HUES48 (cell line): ENCODE results near the gene PRKCA.

ENCODE experiments used
- H3K27ac ChIP-seq: one replicate; pipeline ENCODE4 v1.7.0; 2013; ENCODE audit warnings: low read depth, low read length, inconsistent platforms
- H3K27me3 ChIP-seq: 2 replicates; pipeline ENCODE4 v1.6.1; 2013; ENCODE audit warnings: mild to moderate bottlenecking, low read length; ENCODE audit not compliant: control insufficient read depth, insufficient read depth
- H3K36me3 ChIP-seq: 2 replicates; pipeline ENCODE4 v1.6.1; 2013; ENCODE audit warnings: low read length; ENCODE audit not compliant: control insufficient read depth, insufficient read depth
- H3K4me1 ChIP-seq: 2 replicates; pipeline ENCODE4 v1.6.1; 2013; ENCODE audit warnings: mild to moderate bottlenecking, low read length; ENCODE audit not compliant: control insufficient read depth, insufficient read depth
- H3K4me3 ChIP-seq: 2 replicates; pipeline ENCODE4 v1.5.1; 2013; ENCODE audit warnings: mild to moderate bottlenecking, low read depth, low read length
- H3K9ac ChIP-seq: 2 replicates; pipeline ENCODE4 v1.6.1; 2013; ENCODE audit warnings: mild to moderate bottlenecking, low read depth, low read length, moderate library complexity
- H3K9me3 ChIP-seq: 2 replicates; pipeline ENCODE4 v1.6.1; 2013; ENCODE audit warnings: low read length; ENCODE audit not compliant: control insufficient read depth, insufficient read depth

Gene PRKCA

DNA sequence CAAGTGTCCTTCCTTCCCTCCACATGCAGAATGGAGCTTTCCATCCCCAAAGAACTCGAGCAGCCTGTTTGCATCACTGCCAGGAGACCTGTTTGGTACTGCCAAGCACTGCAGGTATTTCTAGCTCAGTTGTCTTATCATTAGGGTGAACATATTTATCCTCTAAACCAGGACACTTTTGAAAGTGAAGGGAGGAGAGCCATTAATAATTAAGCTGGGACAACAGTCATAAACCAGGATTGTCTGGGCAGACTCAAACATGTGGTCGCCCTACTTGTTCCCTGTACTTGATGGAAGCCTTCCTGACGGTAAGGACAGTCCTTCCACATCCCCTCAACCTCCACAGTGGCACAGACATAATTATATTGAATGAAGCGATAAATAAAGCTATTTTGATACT lies 67.4 kb downstream of the PRKCA start:
- H3K36me3 ChIP-seq: no peaks in the 10 kb centered on the region
- no peaks in the 10 kb centered on the region for H3K27me3 ChIP-seq
- H3K9me3 ChIP-seq: no peaks in the 10 kb centered on the region
- no peak overlapping the region for H3K9ac ChIP-seq
- no peak overlapping the region for H3K27ac ChIP-seq
- H3K4me3 ChIP-seq: no peak overlapping the region
- peaks cover 35% of the 10 kb centered on the region for H3K4me1 ChIP-seq

DNA sequence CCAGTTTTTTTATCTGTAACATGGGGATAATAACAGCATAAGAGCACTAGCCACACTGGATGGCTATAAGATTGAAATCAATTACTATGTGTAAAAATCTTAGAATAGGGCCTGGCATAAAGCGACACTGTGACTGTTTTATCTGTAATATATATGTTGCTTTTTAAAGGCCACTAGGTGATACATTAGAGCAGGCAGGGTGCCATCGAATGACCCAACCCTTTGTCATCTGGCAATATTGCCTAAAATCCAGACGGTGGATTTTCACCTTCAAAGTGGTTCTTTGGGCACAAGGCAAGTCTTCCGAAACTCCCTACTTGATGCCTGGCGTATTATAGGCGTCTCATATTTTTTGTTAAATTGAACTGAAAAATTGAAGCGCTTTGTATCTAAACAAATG lies 69.1 kb downstream of the PRKCA start:
- Histone ChIP-seq H3K4me1 (peaks cover 18% of the 10 kb centered on the region), H3K4me3 (no peak overlapping the region), H3K9me3 (no peaks in the 10 kb centered on the region), H3K9ac (no peak overlapping the region), H3K36me3 (no peaks in the 10 kb centered on the region), H3K27me3 (no peaks in the 10 kb centered on the region), H3K27ac (no peak overlapping the region)

GRCh38 chr17:66372182-66372581 lies 69.8 kb downstream of the PRKCA start:
- Histone ChIP-seq H3K9ac (no peak overlapping the region), H3K4me3 (no peak overlapping the region), H3K9me3 (no peaks in the 10 kb centered on the region), H3K27me3 (no peaks in the 10 kb centered on the region), H3K36me3 (no peaks in the 10 kb centered on the region), H3K27ac (no peak overlapping the region), H3K4me1 (peaks cover 14% of the 10 kb centered on the region; the same call in 1 of the 2 replicates)

- Histone ChIP-seq H3K9ac (no peak overlapping the region), H3K27ac (no peak overlapping the region), H3K36me3 (no peaks in the 10 kb centered on the region), H3K9me3 (no peaks in the 10 kb centered on the region), H3K27me3 (no peaks in the 10 kb centered on the region), H3K4me3 (no peak overlapping the region), H3K4me1 (peaks cover 14% of the 10 kb centered on the region; the same call in 1 of the 2 replicates)
Measured at GRCh38 chr17:66373079-66373478, 70.7 kb downstream of the PRKCA start.

- Histone ChIP-seq H3K27ac (no peak overlapping the region), H3K9me3 (no peaks in the 10 kb centered on the region), H3K4me1 (peaks cover 14% of the 10 kb centered on the region; the same call in 1 of the 2 replicates), H3K9ac (no peak overlapping the region), H3K4me3 (no peak overlapping the region), H3K27me3 (no peaks in the 10 kb centered on the region), H3K36me3 (no peaks in the 10 kb centered on the region)
Measured at GRCh38 chr17:66373944-66374817, 71.8 kb downstream of the PRKCA start.

GRCh38 chr17:66375121-66375520 lies 72.7 kb downstream of the PRKCA start:
- H3K27me3 ChIP-seq: no peaks in the 10 kb centered on the region
- H3K36me3 ChIP-seq: no peaks in the 10 kb centered on the region
- no peak overlapping the region for H3K27ac ChIP-seq
- H3K4me1 ChIP-seq: peaks cover 14% of the 10 kb centered on the region; the same call in 1 of the 2 replicates
- H3K9me3 ChIP-seq: no peaks in the 10 kb centered on the region
- H3K4me3 ChIP-seq: no peak overlapping the region
- H3K9ac ChIP-seq: no peak overlapping the region

- Histone ChIP-seq H3K36me3 (no peaks in the 10 kb centered on the region), H3K27me3 (no peaks in the 10 kb centered on the region), H3K4me1 (peaks cover 11% of the 10 kb centered on the region; the same call in 1 of the 2 replicates), H3K9me3 (no peaks in the 10 kb centered on the region), H3K4me3 (no peak overlapping the region), H3K27ac (no peak overlapping the region), H3K9ac (no peak overlapping the region)
Measured at GRCh38 chr17:66378296-66378695, 75.9 kb downstream of the PRKCA start.

GRCh38 chr17:66379544-66379943 lies 77.1 kb downstream of the PRKCA start:
- Histone ChIP-seq H3K4me3 (no peak overlapping the region), H3K9ac (no peak overlapping the region), H3K27ac (no peak overlapping the region), H3K27me3 (no peaks in the 10 kb centered on the region), H3K9me3 (no peaks in the 10 kb centered on the region), H3K36me3 (no peaks in the 10 kb centered on the region), H3K4me1 (no peaks in the 10 kb centered on the region)

GRCh38 chr17:66379996-66380395 lies 77.6 kb downstream of the PRKCA start:
- Histone ChIP-seq H3K9ac (no peak overlapping the region), H3K36me3 (no peaks in the 10 kb centered on the region), H3K27ac (no peak overlapping the region), H3K27me3 (no peaks in the 10 kb centered on the region), H3K4me1 (no peaks in the 10 kb centered on the region), H3K9me3 (no peaks in the 10 kb centered on the region), H3K4me3 (no peak overlapping the region)

DNA sequence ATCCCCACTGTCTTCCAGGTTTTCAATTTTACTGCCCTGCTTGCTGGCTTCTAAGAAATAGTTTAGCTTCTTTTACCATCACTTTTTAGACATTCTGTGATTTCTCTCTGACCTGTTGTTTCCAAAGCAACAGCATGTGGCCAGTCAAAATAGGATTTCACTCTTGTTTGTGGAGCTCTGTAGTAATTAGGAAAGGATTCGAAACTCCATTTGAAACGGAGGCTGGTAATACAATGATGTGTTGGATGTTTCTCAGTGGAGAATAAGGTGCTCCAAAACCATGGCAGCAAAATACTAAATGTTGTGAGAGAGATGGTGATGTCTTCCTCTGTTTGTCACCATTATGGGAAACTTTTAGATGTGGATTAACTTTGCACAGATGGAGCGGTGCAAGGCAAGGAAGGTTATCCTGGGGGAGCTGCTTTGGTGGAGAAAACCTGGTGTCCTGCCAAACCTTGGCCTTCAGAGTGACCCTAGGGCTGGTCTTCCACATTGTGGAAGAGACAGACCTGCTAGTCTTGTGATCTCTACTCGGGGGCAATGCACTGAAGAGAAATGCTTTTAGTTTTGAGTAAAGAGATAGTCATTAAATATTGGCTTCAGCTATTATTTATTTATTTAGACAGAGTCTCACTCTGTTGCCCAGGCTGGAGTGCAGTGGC lies 79.4 kb downstream of the PRKCA start:
- peaks cover 5% of the 10 kb centered on the region for H3K4me1 ChIP-seq
- H3K9ac ChIP-seq: no peak overlapping the region
- no peak overlapping the region for H3K4me3 ChIP-seq
- H3K9me3 ChIP-seq: no peaks in the 10 kb centered on the region
- no peak overlapping the region for H3K27ac ChIP-seq
- no peaks in the 10 kb centered on the region for H3K27me3 ChIP-seq
- H3K36me3 ChIP-seq: no peaks in the 10 kb centered on the region

- no peaks in the 10 kb centered on the region for H3K36me3 ChIP-seq
- peaks cover 12% of the 10 kb centered on the region for H3K4me1 ChIP-seq
- no peak overlapping the region for H3K9ac ChIP-seq
- no peaks in the 10 kb centered on the region for H3K27me3 ChIP-seq
- no peak overlapping the region for H3K27ac ChIP-seq
- no peak overlapping the region for H3K4me3 ChIP-seq
- H3K9me3 ChIP-seq: no peaks in the 10 kb centered on the region
Measured at GRCh38 chr17:66383333-66383732, 80.9 kb downstream of the PRKCA start.
